ENCODE data around the gene TMCO5A.

TMCO5A gene
- 0 reads per million in 3 donors for total RNA-seq

DNA sequence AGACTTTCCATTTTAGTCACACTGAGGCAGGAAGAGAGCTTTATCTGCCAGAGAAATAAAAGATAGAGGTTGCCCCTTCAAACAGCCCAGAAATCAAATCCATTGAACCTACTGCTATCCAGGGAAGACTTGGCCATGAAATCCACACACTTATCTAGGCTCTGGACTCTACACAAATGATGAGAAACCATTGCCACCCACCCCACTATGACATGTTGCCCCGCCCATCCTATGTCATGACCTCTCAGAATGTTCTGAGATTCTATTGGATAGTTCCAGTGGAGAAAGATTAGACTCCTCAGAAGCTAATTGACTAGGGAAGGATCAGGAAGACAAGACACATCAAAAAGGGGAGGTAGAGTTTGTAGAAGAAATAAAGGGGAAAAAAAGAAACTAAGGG is at the start of gene TMCO5A:
Gene TMCO5A, plus strand, starts transcription at position 301 of the 400 bp plus-strand sequence. CDS start 1,684 bp downstream, outside the sequence.
- no peak for DNase-seq
- Histone ChIP-seq H3K4me1 (ENCODE audit: control insufficient read depth, insufficient read depth, low read length, poor library complexity, severe bottlenecking) (no peaks in the 10 kb centered on the region), H3K27ac (ENCODE audit: insufficient read depth, low read length, poor library complexity, severe bottlenecking) (no peak within 1 kb of the TSS), H3K9me3 (ENCODE audit: control insufficient read depth, low read length) (no peaks in the 10 kb centered on the region), H3K4me3 (ENCODE audit: insufficient read depth, low read depth, low read length, poor library complexity, severe bottlenecking) (no peak within 1 kb of the TSS), H3K27me3 (replicated peaks; ENCODE audit: control insufficient read depth, insufficient read depth, low read length, poor library complexity, severe bottlenecking) (no peaks in the 10 kb centered on the region), H3K36me3 (ENCODE audit: control insufficient read depth, insufficient read depth, low read length) (no peaks in the 10 kb centered on the region)

GRCh38 chr15:37885651-37886050 is 48.8 kb upstream of the TMCO5A start:
- Histone ChIP-seq H3K27ac (ENCODE audit: insufficient read depth, low read length, poor library complexity, severe bottlenecking) (no peak overlapping the region), H3K4me3 (ENCODE audit: insufficient read depth, low read depth, low read length, poor library complexity, severe bottlenecking) (no peak overlapping the region), H3K4me1 (ENCODE audit: control insufficient read depth, insufficient read depth, low read length, poor library complexity, severe bottlenecking) (no peaks in the 10 kb centered on the region)

GRCh38 chr15:37888356-37888755 is 46.1 kb upstream of the TMCO5A start:
- Histone ChIP-seq H3K27ac (ENCODE audit: insufficient read depth, low read length, poor library complexity, severe bottlenecking) (no peak overlapping the region), H3K4me3 (ENCODE audit: insufficient read depth, low read depth, low read length, poor library complexity, severe bottlenecking) (no peak overlapping the region), H3K36me3 (ENCODE audit: control insufficient read depth, insufficient read depth, low read length) (no peaks in the 10 kb centered on the region), H3K4me1 (ENCODE audit: control insufficient read depth, insufficient read depth, low read length, poor library complexity, severe bottlenecking) (no peaks in the 10 kb centered on the region), H3K9me3 (ENCODE audit: control insufficient read depth, low read length) (no peaks in the 10 kb centered on the region), H3K27me3 (replicated peaks; ENCODE audit: control insufficient read depth, insufficient read depth, low read length, poor library complexity, severe bottlenecking) (no peaks in the 10 kb centered on the region)
- DNase-seq = no peak

More at GRCh38 chr15:37885651-37886050, 48.8 kb upstream of the TMCO5A start:
- no peaks in the 10 kb centered on the region for H3K36me3 ChIP-seq (ENCODE audit: control insufficient read depth, insufficient read depth, low read length)
- H3K27me3 ChIP-seq (replicated peaks; ENCODE audit: control insufficient read depth, insufficient read depth, low read length, poor library complexity, severe bottlenecking) = no peaks in the 10 kb centered on the region
- no peaks in the 10 kb centered on the region for H3K9me3 ChIP-seq (ENCODE audit: control insufficient read depth, low read length)
- DNase-seq = no peak

DNA sequence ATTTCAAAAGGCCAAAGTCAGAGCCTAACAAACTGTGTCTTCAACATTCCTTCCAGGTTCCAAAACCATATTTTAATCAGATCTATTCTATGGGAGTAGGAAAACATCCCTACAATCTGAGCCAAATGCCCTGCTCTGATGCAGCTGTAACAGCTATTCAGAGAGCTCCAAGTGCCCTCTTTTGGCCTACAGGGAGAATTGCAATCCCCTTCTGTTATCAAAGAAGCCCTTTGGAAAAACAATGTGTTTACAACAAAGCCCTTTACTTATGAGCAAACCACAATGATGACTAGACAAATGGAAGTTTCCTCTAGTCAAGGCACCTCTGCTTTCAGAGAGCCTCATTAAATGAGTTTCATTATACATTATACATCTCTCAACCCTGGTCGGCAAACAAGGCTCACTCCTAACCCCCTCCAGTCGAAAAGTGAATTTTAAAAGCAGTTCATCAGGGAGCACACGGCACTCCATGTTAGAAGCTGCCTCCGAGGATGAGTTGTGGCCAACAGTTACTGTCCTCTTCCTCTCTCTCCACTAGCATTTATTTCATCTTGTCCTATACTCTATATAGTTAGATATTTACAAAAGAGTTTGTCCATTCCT is 42.6 kb upstream of the TMCO5A start:
- Histone ChIP-seq H3K4me1 (ENCODE audit: control insufficient read depth, insufficient read depth, low read length, poor library complexity, severe bottlenecking) (no peaks in the 10 kb centered on the region), H3K4me3 (ENCODE audit: insufficient read depth, low read depth, low read length, poor library complexity, severe bottlenecking) (no peak overlapping the region), H3K27me3 (replicated peaks; ENCODE audit: control insufficient read depth, insufficient read depth, low read length, poor library complexity, severe bottlenecking) (no peaks in the 10 kb centered on the region), H3K27ac (ENCODE audit: insufficient read depth, low read length, poor library complexity, severe bottlenecking) (no peak overlapping the region), H3K36me3 (ENCODE audit: control insufficient read depth, insufficient read depth, low read length) (no peaks in the 10 kb centered on the region), H3K9me3 (ENCODE audit: control insufficient read depth, low read length) (no peaks in the 10 kb centered on the region)
- DNase-seq = no peak

DNA sequence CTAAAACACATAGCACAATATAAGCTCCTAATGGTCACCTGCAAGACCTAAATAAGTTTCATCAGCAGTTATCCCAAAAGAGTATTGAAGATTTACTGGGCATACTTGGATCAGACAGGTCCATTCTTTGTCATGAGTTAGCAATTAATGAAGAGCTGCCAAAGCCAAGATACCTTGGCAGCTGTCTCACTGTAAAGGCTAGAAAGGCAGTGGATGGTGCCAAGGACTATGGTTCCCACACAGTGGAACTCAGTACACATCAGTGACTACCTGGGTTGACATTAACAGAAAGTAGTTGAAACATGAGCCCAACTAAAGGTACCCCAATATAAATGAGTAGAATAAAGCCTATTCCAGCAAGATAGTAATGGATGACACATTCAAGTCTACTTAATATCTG is 41.1 kb upstream of the TMCO5A start:
- DNase-seq = no peak
- Histone ChIP-seq H3K36me3 (ENCODE audit: control insufficient read depth, insufficient read depth, low read length) (no peaks in the 10 kb centered on the region), H3K27me3 (replicated peaks; ENCODE audit: control insufficient read depth, insufficient read depth, low read length, poor library complexity, severe bottlenecking) (no peaks in the 10 kb centered on the region), H3K9me3 (ENCODE audit: control insufficient read depth, low read length) (no peaks in the 10 kb centered on the region), H3K27ac (ENCODE audit: insufficient read depth, low read length, poor library complexity, severe bottlenecking) (no peak overlapping the region), H3K4me1 (ENCODE audit: control insufficient read depth, insufficient read depth, low read length, poor library complexity, severe bottlenecking) (no peaks in the 10 kb centered on the region), H3K4me3 (ENCODE audit: insufficient read depth, low read depth, low read length, poor library complexity, severe bottlenecking) (no peak overlapping the region)

- Histone ChIP-seq H3K36me3 (ENCODE audit: control insufficient read depth, insufficient read depth, low read length) (no peaks in the 10 kb centered on the region), H3K4me1 (ENCODE audit: control insufficient read depth, insufficient read depth, low read length, poor library complexity, severe bottlenecking) (no peaks in the 10 kb centered on the region)
Measured at GRCh38 chr15:37898362-37898761, 36.1 kb upstream of the TMCO5A start.

DNA sequence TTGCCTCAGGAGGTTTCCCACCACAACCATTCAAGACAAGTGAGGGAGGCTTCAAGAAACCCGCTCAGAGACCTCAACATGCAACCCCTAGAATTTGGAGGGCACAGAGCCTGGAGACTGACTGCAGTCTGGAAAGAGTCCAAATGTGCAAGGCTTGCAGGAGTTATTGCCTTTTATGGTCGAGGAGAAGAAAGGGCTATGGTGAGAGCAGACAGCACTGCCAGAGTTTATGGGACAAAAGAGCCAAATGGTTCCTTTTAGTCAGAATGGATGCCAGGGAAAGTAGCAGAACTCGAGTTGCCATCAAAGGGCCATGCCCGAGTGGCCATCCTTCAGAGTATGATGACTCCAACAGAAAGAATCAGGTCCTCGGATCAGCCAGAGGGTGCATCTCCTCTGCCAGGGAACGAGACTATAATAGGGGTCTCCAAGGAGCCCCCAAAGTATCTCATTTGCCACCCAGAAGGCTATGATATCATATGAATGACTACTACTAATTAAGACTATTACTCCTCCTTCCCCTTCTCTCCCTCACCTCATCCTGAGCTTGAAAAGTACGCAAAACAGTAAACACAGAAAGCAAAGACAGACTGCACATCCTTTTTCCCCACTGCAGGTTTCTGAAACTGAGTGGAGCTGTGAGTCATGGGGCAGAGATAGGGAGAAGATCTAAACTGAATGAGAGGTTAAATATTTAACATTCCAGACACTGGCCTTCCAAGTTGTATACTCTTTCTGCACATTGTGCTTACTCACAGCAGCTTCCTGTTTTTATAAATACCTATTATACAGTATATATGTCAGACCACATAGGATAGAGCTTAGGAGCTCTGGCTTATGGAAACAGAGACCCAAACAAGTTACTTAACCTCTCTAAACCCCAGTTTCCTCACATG is 33.9 kb upstream of the TMCO5A start:
- Histone ChIP-seq H3K27me3 (replicated peaks; ENCODE audit: control insufficient read depth, insufficient read depth, low read length, poor library complexity, severe bottlenecking) (no peaks in the 10 kb centered on the region), H3K4me1 (ENCODE audit: control insufficient read depth, insufficient read depth, low read length, poor library complexity, severe bottlenecking) (no peaks in the 10 kb centered on the region), H3K36me3 (ENCODE audit: control insufficient read depth, insufficient read depth, low read length) (no peaks in the 10 kb centered on the region), H3K4me3 (ENCODE audit: insufficient read depth, low read depth, low read length, poor library complexity, severe bottlenecking) (no peak overlapping the region), H3K9me3 (ENCODE audit: control insufficient read depth, low read length) (no peaks in the 10 kb centered on the region), H3K27ac (ENCODE audit: insufficient read depth, low read length, poor library complexity, severe bottlenecking) (no peak overlapping the region)
- DNase-seq = no peak

More at GRCh38 chr15:37898362-37898761, 36.1 kb upstream of the TMCO5A start:
- DNase-seq = no peak
- H3K9me3 ChIP-seq (ENCODE audit: control insufficient read depth, low read length) = no peaks in the 10 kb centered on the region
- H3K4me3 ChIP-seq (ENCODE audit: insufficient read depth, low read depth, low read length, poor library complexity, severe bottlenecking) = no peak overlapping the region
- no peak overlapping the region for H3K27ac ChIP-seq (ENCODE audit: insufficient read depth, low read length, poor library complexity, severe bottlenecking)
- no peaks in the 10 kb centered on the region for H3K27me3 ChIP-seq (replicated peaks; ENCODE audit: control insufficient read depth, insufficient read depth, low read length, poor library complexity, severe bottlenecking)

GRCh38 chr15:37902126-37902525 is 32.3 kb upstream of the TMCO5A start:
- no peaks in the 10 kb centered on the region for H3K36me3 ChIP-seq (ENCODE audit: control insufficient read depth, insufficient read depth, low read length)
- H3K27ac ChIP-seq (ENCODE audit: insufficient read depth, low read length, poor library complexity, severe bottlenecking) = no peak overlapping the region
- DNase-seq = no peak
- no peaks in the 10 kb centered on the region for H3K27me3 ChIP-seq (replicated peaks; ENCODE audit: control insufficient read depth, insufficient read depth, low read length, poor library complexity, severe bottlenecking)
- no peaks in the 10 kb centered on the region for H3K9me3 ChIP-seq (ENCODE audit: control insufficient read depth, low read length)
- H3K4me3 ChIP-seq (ENCODE audit: insufficient read depth, low read depth, low read length, poor library complexity, severe bottlenecking) = no peak overlapping the region
- no peaks in the 10 kb centered on the region for H3K4me1 ChIP-seq (ENCODE audit: control insufficient read depth, insufficient read depth, low read length, poor library complexity, severe bottlenecking)

- no peak for DNase-seq
- H3K9me3 ChIP-seq (ENCODE audit: control insufficient read depth, low read length) = no peaks in the 10 kb centered on the region
- no peak overlapping the region for H3K27ac ChIP-seq (ENCODE audit: insufficient read depth, low read length, poor library complexity, severe bottlenecking)
- no peaks in the 10 kb centered on the region for H3K4me1 ChIP-seq (ENCODE audit: control insufficient read depth, insufficient read depth, low read length, poor library complexity, severe bottlenecking)
- H3K36me3 ChIP-seq (ENCODE audit: control insufficient read depth, insufficient read depth, low read length) = no peaks in the 10 kb centered on the region
- H3K27me3 ChIP-seq (replicated peaks; ENCODE audit: control insufficient read depth, insufficient read depth, low read length, poor library complexity, severe bottlenecking) = no peaks in the 10 kb centered on the region
- H3K4me3 ChIP-seq (ENCODE audit: insufficient read depth, low read depth, low read length, poor library complexity, severe bottlenecking) = no peak overlapping the region
Measured at GRCh38 chr15:37903919-37904625, 30.4 kb upstream of the TMCO5A start.

DNA sequence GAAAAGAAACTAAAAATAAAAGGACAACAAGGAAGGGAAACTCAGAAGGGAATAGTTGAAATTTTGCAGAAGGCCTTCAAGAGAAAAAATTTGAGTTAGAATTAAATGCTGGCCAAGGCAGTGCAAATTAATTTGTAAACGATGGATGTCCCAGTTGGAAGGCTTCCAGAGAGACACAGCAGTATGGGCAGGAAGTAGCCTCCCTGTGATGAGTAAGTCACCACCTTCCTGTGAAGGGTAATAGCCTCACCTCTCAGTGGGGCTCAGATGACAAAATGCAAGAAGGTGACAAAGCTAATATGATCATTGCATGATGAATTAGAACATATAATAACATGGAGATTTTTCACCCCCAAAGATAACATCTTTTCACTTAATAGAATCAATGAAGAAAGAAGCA is 27.3 kb upstream of the TMCO5A start:
- Histone ChIP-seq H3K4me1 (ENCODE audit: control insufficient read depth, insufficient read depth, low read length, poor library complexity, severe bottlenecking) (no peaks in the 10 kb centered on the region), H3K9me3 (ENCODE audit: control insufficient read depth, low read length) (no peaks in the 10 kb centered on the region), H3K27me3 (replicated peaks; ENCODE audit: control insufficient read depth, insufficient read depth, low read length, poor library complexity, severe bottlenecking) (no peaks in the 10 kb centered on the region), H3K4me3 (ENCODE audit: insufficient read depth, low read depth, low read length, poor library complexity, severe bottlenecking) (no peak overlapping the region), H3K36me3 (ENCODE audit: control insufficient read depth, insufficient read depth, low read length) (no peaks in the 10 kb centered on the region), H3K27ac (ENCODE audit: insufficient read depth, low read length, poor library complexity, severe bottlenecking) (no peak overlapping the region)
- DNase-seq = no peak

All from effector memory CD4-positive, alpha-beta T cell (primary cell).